ENCODE results near the gene ZDHHC18.

DNA sequence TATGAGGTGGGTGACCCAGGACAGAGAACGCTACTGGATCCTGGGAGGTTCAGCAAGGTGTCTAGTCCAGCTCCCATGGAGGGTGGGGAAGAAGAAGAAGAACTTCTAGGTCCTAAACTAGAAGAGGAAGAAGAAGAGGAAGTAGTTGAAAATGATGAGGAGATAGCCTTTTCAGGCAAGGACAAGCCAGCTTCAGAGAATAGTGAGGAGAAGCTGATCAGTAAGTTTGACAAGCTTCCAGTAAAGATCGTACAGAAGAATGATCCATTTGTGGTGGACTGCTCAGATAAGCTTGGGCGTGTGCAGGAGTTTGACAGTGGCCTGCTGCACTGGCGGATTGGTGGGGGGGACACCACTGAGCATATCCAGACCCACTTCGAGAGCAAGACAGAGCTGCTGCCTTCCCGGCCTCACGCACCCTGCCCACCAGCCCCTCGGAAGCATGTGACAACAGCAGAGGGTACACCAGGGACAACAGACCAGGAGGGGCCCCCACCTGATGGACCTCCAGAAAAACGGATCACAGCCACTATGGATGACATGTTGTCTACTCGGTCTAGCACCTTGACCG lies 47.3 kb upstream of the ZDHHC18 start:
- TF ChIP-seq POLR2AphosphoS5 (IDR thresholded peaks at IDR 0.05; ENCODE audit: low read depth), result 0 out of 2 replicates have a peak, but pooled peaks have one; percentile 7
- no peak for TF ChIP-seq GABPA (IDR thresholded peaks at IDR 0.05; ENCODE audit: low read depth)
- no peak for TF ChIP-seq CTCF (IDR thresholded peaks at IDR 0.05; ENCODE audit: insufficient read depth, low read length)
- TF ChIP-seq, protein P1, sequence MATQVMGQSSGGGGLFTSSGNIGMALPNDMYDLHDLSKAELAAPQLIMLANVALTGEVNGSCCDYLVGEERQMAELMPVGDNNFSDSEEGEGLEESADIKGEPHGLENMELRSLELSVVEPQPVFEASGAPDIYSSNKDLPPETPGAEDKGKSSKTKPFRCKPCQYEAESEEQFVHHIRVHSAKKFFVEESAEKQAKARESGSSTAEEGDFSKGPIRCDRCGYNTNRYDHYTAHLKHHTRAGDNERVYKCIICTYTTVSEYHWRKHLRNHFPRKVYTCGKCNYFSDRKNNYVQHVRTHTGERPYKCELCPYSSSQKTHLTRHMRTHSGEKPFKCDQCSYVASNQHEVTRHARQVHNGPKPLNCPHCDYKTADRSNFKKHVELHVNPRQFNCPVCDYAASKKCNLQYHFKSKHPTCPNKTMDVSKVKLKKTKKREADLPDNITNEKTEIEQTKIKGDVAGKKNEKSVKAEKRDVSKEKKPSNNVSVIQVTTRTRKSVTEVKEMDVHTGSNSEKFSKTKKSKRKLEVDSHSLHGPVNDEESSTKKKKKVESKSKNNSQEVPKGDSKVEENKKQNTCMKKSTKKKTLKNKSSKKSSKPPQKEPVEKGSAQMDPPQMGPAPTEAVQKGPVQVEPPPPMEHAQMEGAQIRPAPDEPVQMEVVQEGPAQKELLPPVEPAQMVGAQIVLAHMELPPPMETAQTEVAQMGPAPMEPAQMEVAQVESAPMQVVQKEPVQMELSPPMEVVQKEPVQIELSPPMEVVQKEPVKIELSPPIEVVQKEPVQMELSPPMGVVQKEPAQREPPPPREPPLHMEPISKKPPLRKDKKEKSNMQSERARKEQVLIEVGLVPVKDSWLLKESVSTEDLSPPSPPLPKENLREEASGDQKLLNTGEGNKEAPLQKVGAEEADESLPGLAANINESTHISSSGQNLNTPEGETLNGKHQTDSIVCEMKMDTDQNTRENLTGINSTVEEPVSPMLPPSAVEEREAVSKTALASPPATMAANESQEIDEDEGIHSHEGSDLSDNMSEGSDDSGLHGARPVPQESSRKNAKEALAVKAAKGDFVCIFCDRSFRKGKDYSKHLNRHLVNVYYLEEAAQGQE (IDR thresholded peaks at IDR 0.05; ENCODE audit: insufficient replicate concordance, low read depth), result no peak

Data from HL-60 (cell line).